ENCODE measurements around the gene OSCP1. TPM values are rescaled to one million over a fixed set of nuclear protein-coding genes. Genes with fewer than 3 reads are reported as not detected.

The OSCP1 gene
- total and polyA plus RNA-seq, 2 donors (not counting 1 experiment from before 2014, with no cell fraction given): 6.5 to 10.7 TPM

DNA sequence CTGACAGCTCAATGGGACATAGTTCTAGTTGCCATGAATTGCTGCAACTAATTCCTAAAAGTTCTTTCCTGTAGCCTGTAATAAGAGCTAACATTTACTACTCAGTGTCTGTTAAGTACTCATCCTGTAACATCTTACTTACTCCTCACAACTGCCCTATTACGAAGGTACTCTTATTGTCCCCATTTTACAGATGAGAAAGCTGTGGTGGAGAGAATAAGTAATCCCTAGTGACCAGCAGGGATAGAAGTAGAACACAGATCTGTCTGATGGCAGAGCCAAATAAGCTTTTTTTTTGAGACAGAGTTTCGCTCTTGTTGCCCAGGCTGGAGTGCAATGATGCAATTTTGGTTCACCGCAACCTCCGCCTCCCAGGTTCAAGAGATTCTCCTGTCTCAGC lies 67.6 kb downstream of the OSCP1 start:
- Histone ChIP-seq H3K36me3 (ENCODE audit: control insufficient read depth, insufficient read depth, low read length) (peaks cover 1% of the 10 kb centered on the region), H3K27ac (ENCODE audit: insufficient read depth, low read length) (no peak overlapping the region), H3K27me3 (ENCODE audit: control insufficient read depth, insufficient read depth, low read length) (no peaks in the 10 kb centered on the region), H3K79me2 (ENCODE audit: control insufficient read depth, insufficient read depth, low read length) (peaks cover 62% of the 10 kb centered on the region), H4K20me1 (ENCODE audit: control insufficient read depth, extremely low read depth, insufficient read depth, low read length) (no peaks in the 10 kb centered on the region), H3K4me3 (replicated peaks in 1 of 4; ENCODE audit: control extremely low read depth in 1 of 4, insufficient read depth in 1 of 4, low read depth in 3 of 4, low read length in 4 of 4) (no peak overlapping the region), H3K9me3 (ENCODE audit: control insufficient read depth, insufficient read depth, low read depth, low read length) (no peaks in the 10 kb centered on the region), H3K4me1 (ENCODE audit: control insufficient read depth, extremely low read depth, insufficient read depth, low read length) (peaks cover 12% of the 10 kb centered on the region), H3K9ac (ENCODE audit: insufficient read depth, low read length) (no peak overlapping the region), H2AFZ (ENCODE audit: low read length) (no peak overlapping the region), H3K4me2 (ENCODE audit: extremely low read depth, insufficient read depth, low read length) (no peak overlapping the region)
- TF ChIP-seq EZH2 (IDR thresholded peaks at IDR 0.05; ENCODE audit: low read length, missing control alignments): no peak
- no peak for TF ChIP-seq CTCF (conservative IDR thresholded peaks at IDR 0.05 in 1 of 2, IDR thresholded peaks at IDR 0.05 in 1 of 2; ENCODE audit: low read depth in 1 of 2, low read length in 2 of 2)
- no peak for DNase-seq (ENCODE audit: low read depth in 2 of 2)

DNA sequence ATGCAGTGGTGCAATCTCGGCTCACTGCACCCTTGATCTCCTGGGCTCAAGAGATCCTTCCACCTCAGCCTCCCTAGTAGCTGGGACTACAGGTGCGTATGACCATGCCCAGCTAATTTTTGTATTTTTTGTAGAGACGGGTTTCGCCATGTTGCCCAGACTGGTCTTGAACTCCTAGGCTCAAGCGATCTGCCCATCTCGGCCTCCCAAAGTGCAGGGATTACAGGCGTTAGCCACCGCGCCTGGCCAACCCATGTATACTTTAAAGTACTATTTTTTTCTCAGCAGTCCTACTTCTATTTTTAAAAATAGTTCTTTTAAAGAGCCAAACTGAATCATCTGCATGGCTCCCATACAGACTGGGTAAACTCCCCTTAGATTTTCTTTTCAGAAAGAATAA lies 68.0 kb downstream of the OSCP1 start:
- H3K36me3 ChIP-seq (ENCODE audit: control insufficient read depth, insufficient read depth, low read length): peaks cover 2% of the 10 kb centered on the region
- no peak overlapping the region for H2AFZ ChIP-seq (ENCODE audit: low read length)
- H3K9me3 ChIP-seq (ENCODE audit: control insufficient read depth, insufficient read depth, low read depth, low read length): no peaks in the 10 kb centered on the region
- H3K79me2 ChIP-seq (ENCODE audit: control insufficient read depth, insufficient read depth, low read length): peaks cover 65% of the 10 kb centered on the region
- no peak overlapping the region for H3K27ac ChIP-seq (ENCODE audit: insufficient read depth, low read length)
- no peaks in the 10 kb centered on the region for H4K20me1 ChIP-seq (ENCODE audit: control insufficient read depth, extremely low read depth, insufficient read depth, low read length)
- H3K4me3 ChIP-seq (replicated peaks in 1 of 4; ENCODE audit: control extremely low read depth in 1 of 4, insufficient read depth in 1 of 4, low read depth in 3 of 4, low read length in 4 of 4): no peak overlapping the region
- TF ChIP-seq EZH2 (IDR thresholded peaks at IDR 0.05; ENCODE audit: low read length, missing control alignments) (no peak), CTCF (conservative IDR thresholded peaks at IDR 0.05 in 1 of 2, IDR thresholded peaks at IDR 0.05 in 1 of 2; ENCODE audit: low read depth in 1 of 2, low read length in 2 of 2) (no peak)
- DNase-seq (ENCODE audit: low read depth in 2 of 2): no peak
- peaks cover 7% of the 10 kb centered on the region for H3K4me1 ChIP-seq (ENCODE audit: control insufficient read depth, extremely low read depth, insufficient read depth, low read length)
- no peak overlapping the region for H3K9ac ChIP-seq (ENCODE audit: insufficient read depth, low read length)
- H3K4me2 ChIP-seq (ENCODE audit: extremely low read depth, insufficient read depth, low read length): no peak overlapping the region
- no peaks in the 10 kb centered on the region for H3K27me3 ChIP-seq (ENCODE audit: control insufficient read depth, insufficient read depth, low read length)

DNA sequence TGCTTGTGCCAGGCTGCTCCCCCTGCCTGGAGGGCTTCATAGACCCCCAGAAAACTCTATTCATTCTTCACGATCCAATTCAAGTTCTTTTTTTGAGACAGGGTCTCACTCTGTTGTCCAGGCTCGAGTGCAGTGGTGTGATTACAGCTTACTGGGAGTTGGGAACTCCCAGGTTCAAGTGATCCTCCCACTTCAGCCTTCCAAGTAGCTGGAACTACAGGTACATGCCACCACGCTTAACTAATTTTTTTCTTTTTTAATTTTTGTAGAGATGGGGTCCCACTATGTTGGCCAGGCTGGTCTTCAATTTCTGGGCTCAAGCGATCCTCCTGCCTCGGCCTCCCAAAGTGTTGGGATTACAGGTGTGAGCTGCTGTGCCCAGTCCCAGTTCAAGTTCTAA lies 68.8 kb downstream of the OSCP1 start:
- Histone ChIP-seq H3K4me2 (ENCODE audit: extremely low read depth, insufficient read depth, low read length) (no peak overlapping the region), H3K36me3 (ENCODE audit: control insufficient read depth, insufficient read depth, low read length) (peaks cover 3% of the 10 kb centered on the region), H3K4me3 (replicated peaks in 1 of 4; ENCODE audit: control extremely low read depth in 1 of 4, insufficient read depth in 1 of 4, low read depth in 3 of 4, low read length in 4 of 4) (no peak overlapping the region), H3K79me2 (ENCODE audit: control insufficient read depth, insufficient read depth, low read length) (peaks cover 67% of the 10 kb centered on the region), H2AFZ (ENCODE audit: low read length) (no peak overlapping the region), H4K20me1 (ENCODE audit: control insufficient read depth, extremely low read depth, insufficient read depth, low read length) (no peaks in the 10 kb centered on the region), H3K9me3 (ENCODE audit: control insufficient read depth, insufficient read depth, low read depth, low read length) (no peaks in the 10 kb centered on the region), H3K4me1 (ENCODE audit: control insufficient read depth, extremely low read depth, insufficient read depth, low read length) (peaks cover 2% of the 10 kb centered on the region), H3K27me3 (ENCODE audit: control insufficient read depth, insufficient read depth, low read length) (no peaks in the 10 kb centered on the region), H3K27ac (ENCODE audit: insufficient read depth, low read length) (no peak overlapping the region), H3K9ac (ENCODE audit: insufficient read depth, low read length) (no peak overlapping the region)
- TF ChIP-seq EZH2 (IDR thresholded peaks at IDR 0.05; ENCODE audit: low read length, missing control alignments): no peak
- TF ChIP-seq CTCF (conservative IDR thresholded peaks at IDR 0.05 in 1 of 2, IDR thresholded peaks at IDR 0.05 in 1 of 2; ENCODE audit: low read depth in 1 of 2, low read length in 2 of 2): no peak
- DNase-seq (ENCODE audit: low read depth in 2 of 2): no peak

All from fibroblast of lung (primary cell).